Endothelial cell of umbilical vein (primary cell): ENCODE data around the gene ESYT2. TPM values are rescaled to one million over a fixed set of nuclear protein-coding genes. Genes with fewer than 3 reads are reported as not detected.

Source experiments
- BruUV-seq: library from RNA; stranded (reverse); fragments of 400-500 nt; replicated peaks from 2 replicates; lab custom pipeline; 2021; lab: Mats Ljungman, UMichigan
- CTCF ChIA-PET: fragments of 300-600, 350-600 bp; sonication (Branson Sonifier 250); formaldehyde crosslinking; loops from one replicate; lab custom pipeline; 2021; ENCODE audit warnings: antibody characterized with exemption, inconsistent platforms; lab: Charles Lee
- POLR2A ChIA-PET: fragments of 300-600, 350-600 bp; sonication (Branson Sonifier 250); formaldehyde crosslinking; loops from one replicate; lab custom pipeline; 2021; ENCODE audit warnings: antibody characterized with exemption, inconsistent platforms; lab: Charles Lee
- DNase-seq: peaks from one replicate; pipeline ENCODE4 v3.0.0-alpha.2; 2011; ENCODE audit warnings: low read depth, low spot score
- FAIRE-seq: peaks from 2 replicates; lab custom pipeline; 2011; peaks lifted over from hg19 to GRCh38; lab: Jason Lieb, UNC
- H2AFZ ChIP-seq: 2 replicates; pipeline ENCODE4 v1.6.0; 2012; ENCODE audit warnings: low read depth, low read length, control low read depth, inconsistent platforms
- H3K27ac ChIP-seq: 2 replicates; pipeline ENCODE4 v1.5.1; 2011; ENCODE audit warnings: low read depth, mild to moderate bottlenecking, control low read depth, low read length, moderate library complexity; ENCODE audit not compliant: insufficient read depth
- H3K27me3 ChIP-seq, 2 experiments: 2 replicates each; pipeline versions ENCODE4 v1.6.0 to v1.6.1; 2011; ENCODE audit warnings: low read length in 2 of 2, mixed read lengths in 1 of 2; ENCODE audit not compliant: control insufficient read depth in 2 of 2, insufficient read depth in 2 of 2
- H3K36me3 ChIP-seq, 2 experiments: 2 replicates in 1 of 2; 3 replicates in 1 of 2; pipeline ENCODE4 v1.5.1; 2011; ENCODE audit warnings: low read length in 2 of 2, mild to moderate bottlenecking in 1 of 2, moderate library complexity in 1 of 2; ENCODE audit not compliant: control insufficient read depth in 2 of 2, insufficient read depth in 2 of 2; ENCODE audit errors: extremely low read depth in 1 of 2
- H3K4me1 ChIP-seq: 3 replicates; pipeline ENCODE4 v1.5.1; 2011; ENCODE audit warnings: mild to moderate bottlenecking, low read length; ENCODE audit not compliant: control insufficient read depth, insufficient read depth; ENCODE audit errors: extremely low read depth
- H3K4me2 ChIP-seq: 2 replicates; pipeline ENCODE4 v1.6.1; 2011; ENCODE audit warnings: low read length, control low read depth, mixed read lengths; ENCODE audit not compliant: insufficient read depth
- H3K4me3 ChIP-seq, 3 experiments: fragments of 200-600 bp in 1 of 3; sonication (generic), shearing (Covaris generic) in 1 of 3; replicated peaks in 1 of 3; 2 replicates each; pipeline ENCODE4 v1.5.1; 2011 to 2016; ENCODE audit warnings: control low read depth in 3 of 3, low read length in 3 of 3, mild to moderate bottlenecking in 2 of 3, inconsistent platforms in 1 of 3, low read depth in 1 of 3, moderate library complexity in 1 of 3; ENCODE audit not compliant: insufficient read depth in 1 of 3
- H3K79me2 ChIP-seq: 2 replicates; pipeline ENCODE4 v1.6.0; 2012; ENCODE audit warnings: low read length, inconsistent platforms; ENCODE audit not compliant: control insufficient read depth, insufficient read depth
- H3K9ac ChIP-seq: replicated peaks from 2 replicates; pipeline ENCODE3; 2011; ENCODE audit warnings: low read length, control low read depth; ENCODE audit not compliant: insufficient read depth; ENCODE audit errors: extremely low read depth
- H3K9me1 ChIP-seq: replicated peaks from 3 replicates; pipeline ENCODE4 v1.6.0; 2011; ENCODE audit warnings: mild to moderate bottlenecking, low read length; ENCODE audit not compliant: control insufficient read depth, insufficient read depth; ENCODE audit errors: extremely low read depth
- H3K9me3 ChIP-seq: replicated peaks from 2 replicates; pipeline ENCODE4 v1.5.1; 2012; ENCODE audit warnings: low read length, inconsistent platforms; ENCODE audit not compliant: control insufficient read depth, insufficient read depth
- H4K20me1 ChIP-seq: replicated peaks from 2 replicates; pipeline ENCODE3; 2011; ENCODE audit warnings: mild to moderate bottlenecking, low read length; ENCODE audit not compliant: control insufficient read depth, insufficient read depth; ENCODE audit errors: extremely low read depth
- CTCF ChIP-seq, 2 donors: IDR thresholded peaks; 1 replicate in 1 of 2; 2 replicates in 1 of 2; pipeline ENCODE4 v1.5.1; 2011; ENCODE audit warnings: low read length in 2 of 2, mild to moderate bottlenecking in 2 of 2, moderate library complexity in 2 of 2, control low read depth in 1 of 2, inconsistent platforms in 1 of 2, low read depth in 1 of 2; ENCODE audit not compliant: insufficient read depth in 1 of 2; ENCODE audit errors: extremely low read depth in 1 of 2
- EZH2 ChIP-seq: IDR thresholded peaks from 2 replicates; pipeline ENCODE4 v1.6.1; 2012; ENCODE audit warnings: borderline replicate concordance, low read depth, mild to moderate bottlenecking, moderate library complexity, low read length, inconsistent platforms; ENCODE audit not compliant: severe bottlenecking
- FOS ChIP-seq: IDR thresholded peaks from 2 replicates; pipeline ENCODE4 v1.6.1; 2011; ENCODE audit warnings: mild to moderate bottlenecking, low read length, moderate library complexity, borderline replicate concordance; ENCODE audit not compliant: insufficient read depth
- GATA2 ChIP-seq: IDR thresholded peaks from 2 replicates; pipeline ENCODE4 v1.7.0; 2011; ENCODE audit warnings: low read depth, mild to moderate bottlenecking, moderate library complexity, mixed read lengths, low read length; ENCODE audit not compliant: insufficient read length, insufficient read depth
- JUN ChIP-seq: IDR thresholded peaks from 2 replicates; pipeline ENCODE4 v1.6.1; 2011; ENCODE audit warnings: borderline replicate concordance, low read depth; ENCODE audit not compliant: insufficient read length, insufficient read depth
- MAX ChIP-seq: IDR thresholded peaks from 2 replicates; pipeline ENCODE4 v1.6.1; 2011; ENCODE audit not compliant: insufficient read depth, insufficient read length
- MYC ChIP-seq: IDR thresholded peaks from one replicate; pipeline ENCODE4 v1.6.1; 2011; ENCODE audit warnings: mild to moderate bottlenecking, low read depth, low read length
- POLR2A ChIP-seq: IDR thresholded peaks from 2 replicates; pipeline ENCODE4 v1.6.1; 2012; ENCODE audit warnings: low read depth, mild to moderate bottlenecking, control low read depth, low read length
- POLR2AphosphoS5 ChIP-seq: IDR thresholded peaks from 2 replicates; pipeline ENCODE4 v1.6.1; 2012; ENCODE audit warnings: low read depth, mild to moderate bottlenecking, control low read depth, low read length, moderate library complexity; ENCODE audit not compliant: insufficient read depth
- dilution Hi-C: fragments of 300-500 bp; cut with MboI; formaldehyde crosslinking; loops from one replicate; pipeline ENCODE4 v1.15.0; 2019; ENCODE audit warnings: low sequenced_read_pairs; ENCODE audit not compliant: extremely low pct_ligation_motif_present
- intact Hi-C: fragments of 100-400 bp; cut with micrococcal nuclease; formaldehyde crosslinking; loops from one replicate; pipeline ENCODE4 v1.10.0; 2022
- polyA plus RNA-seq, 4 experiments: library from polyadenylated mRNA; depleted of rRNA in 3 of 4; stranded (reverse) in 3 of 4; unstranded in 1 of 4; fragments of >200 nt; gene quantifications; 2 replicates each; pipeline versions ENCODE4 v1.2.1 to v1.2.3, GENCODE V29; 2011 to 2012; ENCODE audit warnings: missing spikeins in 1 of 4
- total RNA-seq: library from RNA; stranded (reverse); gene quantifications from 2 replicates; pipeline ENCODE4 v1.2.3, GENCODE V29; 2021

ESYT2 gene
- total and polyA plus RNA-seq, 2 donors (not counting 3 experiments of a cell fraction or from before 2014, with no cell fraction given) = 18.8 to 46.6 TPM

GRCh38 chr7:158777793-158778192, 51.5 kb downstream of the ESYT2 start:
- FAIRE-seq = no peak

GRCh38 chr7:158776474-158776873, 52.8 kb downstream of the ESYT2 start:
- no peak overlapping the region for H2AFZ ChIP-seq
- H4K20me1 ChIP-seq = no peaks in the 10 kb centered on the region
- BruUV-seq = no TSS peak
- H3K9ac ChIP-seq = no peak overlapping the region
- DNase-seq (no peak), FAIRE-seq (no peak)
- H3K79me2 ChIP-seq = no peaks in the 10 kb centered on the region
- CTCF ChIA-PET = interaction anchor here (0.8 to 1.5 kb wide), 3 partner anchors 12 to 80 kb away, joined by 3 to 4 read pairs (median 3); no protein-coding TSS in a partner anchor
- H3K9me1 ChIP-seq = no peaks in the 10 kb centered on the region
- dilution Hi-C loops (no loop called here), intact Hi-C loops (no loop called here)
- H3K4me1 ChIP-seq = no peaks in the 10 kb centered on the region
- POLR2A ChIA-PET = no interaction called here
- H3K4me3 ChIP-seq = no peak overlapping the region
- H3K27ac ChIP-seq = no peak overlapping the region
- H3K36me3 ChIP-seq = peaks cover 4 to 9% of the 10 kb centered on the region in 2 experiments
- no peaks in the 10 kb centered on the region for H3K9me3 ChIP-seq
- H3K27me3 ChIP-seq = no peaks in the 10 kb centered on the region
- no peak for TF ChIP-seq POLR2AphosphoS5
- no peak for TF ChIP-seq EZH2
- no peak for TF ChIP-seq POLR2A
- TF ChIP-seq MYC = no peak
- no peak for TF ChIP-seq GATA2
- no peak for TF ChIP-seq MAX
- no peak for TF ChIP-seq CTCF (IDR thresholded peaks at IDR 0.05; ENCODE audit: extremely low read depth in 1 of 2, insufficient read depth in 1 of 2, low read depth in 1 of 2, low read length in 2 of 2)
- TF ChIP-seq FOS = no peak
- no peak for TF ChIP-seq JUN
- H3K4me2 ChIP-seq = no peak overlapping the region

More at GRCh38 chr7:158777793-158778192, 51.5 kb downstream of the ESYT2 start:
- Histone ChIP-seq H3K9ac (no peak overlapping the region), H3K9me3 (no peaks in the 10 kb centered on the region), H3K4me2 (no peak overlapping the region), H2AFZ (no peak overlapping the region), H3K36me3 (peaks cover 6 to 14% of the 10 kb centered on the region in 2 experiments), H3K27me3 (no peaks in the 10 kb centered on the region), H3K79me2 (no peaks in the 10 kb centered on the region), H3K27ac (no peak overlapping the region), H4K20me1 (no peaks in the 10 kb centered on the region), H3K4me3 (no peak overlapping the region), H3K4me1 (peaks cover 4% of the 10 kb centered on the region), H3K9me1 (no peaks in the 10 kb centered on the region)
- BruUV-seq = no TSS peak
- DNase-seq = no peak
- ChIA-PET CTCF (no interaction called here), POLR2A (no interaction called here)
- intact Hi-C loops (no loop called here), dilution Hi-C loops (no loop called here)
- TF ChIP-seq CTCF (IDR thresholded peaks at IDR 0.05; ENCODE audit: extremely low read depth in 1 of 2, insufficient read depth in 1 of 2, low read depth in 1 of 2, low read length in 2 of 2) = no peak
